ENCODE measurements around the gene CPEB2.

Gene CPEB2

GRCh38 chr4:15117270-15117946, 115.1 kb downstream of the CPEB2 start:
- no peak for DNase-seq (ENCODE audit: low spot score)

- no peak for DNase-seq (ENCODE audit: low spot score)
Measured at GRCh38 chr4:15118292-15118691, 116.0 kb downstream of the CPEB2 start.
